HK-2 (cell line): ENCODE results near the gene BOK.
"Not testable (repeated sequence)": the region's sequence is repeated elsewhere in the genome, so short reads cannot be mapped to it uniquely, and the experiment has no call there.

ENCODE experiments used
- DNase-seq: peaks from one replicate; pipeline ENCODE4 v3.0.0-alpha.2; 2018; ENCODE audit not compliant: unreplicated experiment

BOK gene

GRCh38 chr2:241572915-241573651 lies 14.5 kb downstream of the BOK start:
- DNase-seq, result not testable (repeated sequence)

GRCh38 chr2:241573741-241574140 lies 15.2 kb downstream of the BOK start:
- no peak for DNase-seq

GRCh38 chr2:241574911-241575623 lies 16.5 kb downstream of the BOK start:
- no peak for DNase-seq

GRCh38 chr2:241575624-241576292 lies 17.2 kb downstream of the BOK start:
- no peak for DNase-seq

- no peak for DNase-seq
Measured at GRCh38 chr2:241576293-241576654, 17.7 kb downstream of the BOK start.

GRCh38 chr2:241577413-241578122 lies 19.0 kb downstream of the BOK start:
- DNase-seq, result no peak

GRCh38 chr2:241579281-241579680 lies 20.7 kb downstream of the BOK start:
- DNase-seq, result no peak

GRCh38 chr2:241582328-241582727 lies 23.8 kb downstream of the BOK start:
- no peak for DNase-seq

- DNase-seq, result no peak
Measured at GRCh38 chr2:241582806-241583205, 24.3 kb downstream of the BOK start.

GRCh38 chr2:241584436-241584835 lies 25.9 kb downstream of the BOK start:
- no peak for DNase-seq

- DNase-seq, result no peak
Measured at GRCh38 chr2:241586564-241587264, 28.2 kb downstream of the BOK start.

GRCh38 chr2:241589863-241590262 lies 31.3 kb downstream of the BOK start:
- DNase-seq, result not testable (repeated sequence)

- DNase-seq, result not testable (repeated sequence)
Measured at GRCh38 chr2:241590496-241591455, 32.2 kb downstream of the BOK start.

- DNase-seq, result no peak
Measured at GRCh38 chr2:241592126-241592845, 33.7 kb downstream of the BOK start.

- no peak for DNase-seq
Measured at GRCh38 chr2:241593271-241593670, 34.7 kb downstream of the BOK start.

GRCh38 chr2:241595600-241596140 lies 37.1 kb downstream of the BOK start:
- DNase-seq, result no peak

- DNase-seq, result no peak
Measured at GRCh38 chr2:241597561-241597960, 39.0 kb downstream of the BOK start.

GRCh38 chr2:241598061-241598460 lies 39.5 kb downstream of the BOK start:
- no peak for DNase-seq

- DNase-seq, result no peak
Measured at GRCh38 chr2:241598487-241598886, 39.9 kb downstream of the BOK start.
